Measurements from ENCODE around the gene IARS2. TPM values are rescaled to one million over a fixed set of nuclear protein-coding genes. Genes with fewer than 3 reads are reported as not detected.

Gene IARS2
- total RNA-seq, 1 experiment from 2014 or later, result 123 TPM

DNA sequence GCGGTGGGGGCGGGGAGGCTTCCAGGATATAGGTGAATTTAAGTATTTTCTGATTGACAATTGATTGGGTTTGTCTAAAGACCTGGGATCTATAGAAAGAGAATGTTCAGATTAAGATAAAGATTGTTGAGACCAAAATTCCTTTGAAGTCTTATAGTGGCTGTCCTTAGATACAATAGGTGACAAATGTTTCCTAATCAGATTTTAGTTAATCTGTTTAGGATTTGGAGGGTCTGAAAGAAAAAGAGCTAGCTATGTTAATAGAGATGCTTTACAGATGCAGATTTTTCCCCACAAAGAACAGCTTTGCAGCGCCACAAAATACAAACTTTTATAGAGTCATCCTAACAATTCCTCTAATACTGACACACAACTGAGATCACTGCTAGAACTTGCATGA is 33.1 kb upstream of the IARS2 start:
- intact Hi-C loops (cut with micrococcal nuclease; ENCODE audit: unreplicated experiment), result no loop called here

GRCh38 chr1:220062629-220063028 is 31.3 kb upstream of the IARS2 start:
- no peaks in the 10 kb centered on the region for H3K9me3 ChIP-seq
- Mint-ChIP-seq H3K27me3 (ENCODE audit: insufficient read depth, unreplicated experiment) (no peaks in the 10 kb centered on the region), H3K9me3 (ENCODE audit: unreplicated experiment) (no peaks in the 10 kb centered on the region), H3K27ac (ENCODE audit: unreplicated experiment) (no peak overlapping the region), H3K4me3 (ENCODE audit: unreplicated experiment) (no peak overlapping the region), H3K4me1 (ENCODE audit: low read depth, unreplicated experiment) (no peaks in the 10 kb centered on the region), H3K36me3 (ENCODE audit: insufficient read depth, unreplicated experiment) (peaks cover 5% of the 10 kb centered on the region)
- ChIA-PET CTCF (no interaction called here), POLR2A (no interaction called here)
- intact Hi-C loops (cut with micrococcal nuclease; ENCODE audit: unreplicated experiment), result no loop called here
- no TSS peak for BruUV-seq (replicated peaks)
- TF ChIP-seq, protein P1, sequence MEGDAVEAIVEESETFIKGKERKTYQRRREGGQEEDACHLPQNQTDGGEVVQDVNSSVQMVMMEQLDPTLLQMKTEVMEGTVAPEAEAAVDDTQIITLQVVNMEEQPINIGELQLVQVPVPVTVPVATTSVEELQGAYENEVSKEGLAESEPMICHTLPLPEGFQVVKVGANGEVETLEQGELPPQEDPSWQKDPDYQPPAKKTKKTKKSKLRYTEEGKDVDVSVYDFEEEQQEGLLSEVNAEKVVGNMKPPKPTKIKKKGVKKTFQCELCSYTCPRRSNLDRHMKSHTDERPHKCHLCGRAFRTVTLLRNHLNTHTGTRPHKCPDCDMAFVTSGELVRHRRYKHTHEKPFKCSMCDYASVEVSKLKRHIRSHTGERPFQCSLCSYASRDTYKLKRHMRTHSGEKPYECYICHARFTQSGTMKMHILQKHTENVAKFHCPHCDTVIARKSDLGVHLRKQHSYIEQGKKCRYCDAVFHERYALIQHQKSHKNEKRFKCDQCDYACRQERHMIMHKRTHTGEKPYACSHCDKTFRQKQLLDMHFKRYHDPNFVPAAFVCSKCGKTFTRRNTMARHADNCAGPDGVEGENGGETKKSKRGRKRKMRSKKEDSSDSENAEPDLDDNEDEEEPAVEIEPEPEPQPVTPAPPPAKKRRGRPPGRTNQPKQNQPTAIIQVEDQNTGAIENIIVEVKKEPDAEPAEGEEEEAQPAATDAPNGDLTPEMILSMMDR (IDR thresholded peaks at IDR 0.05; ENCODE audit: insufficient read depth in 1 of 2, low read depth in 1 of 2, low read length in 1 of 2, severe bottlenecking in 1 of 2, unreplicated experiment in 1 of 2), result no peak
- H3K27me3 ChIP-seq (replicated peaks; ENCODE audit: control insufficient read depth, insufficient read depth, low read length), result no peaks in the 10 kb centered on the region
- H3K4me3 ChIP-seq (ENCODE audit: low read depth, low read length), result no peak overlapping the region
- H3K36me3 ChIP-seq (ENCODE audit: control insufficient read depth, insufficient read depth, low read length), result no peaks in the 10 kb centered on the region
- H3K4me1 ChIP-seq, result no peaks in the 10 kb centered on the region
- no peak for DNase-seq

More for the DNA sequence above, 33.1 kb upstream of the IARS2 start:
- no peaks in the 10 kb centered on the region for H3K27me3 Mint-ChIP-seq (ENCODE audit: insufficient read depth, unreplicated experiment)
- TF ChIP-seq, protein P1 (IDR thresholded peaks at IDR 0.05; ENCODE audit: insufficient read depth in 1 of 2, low read depth in 1 of 2, low read length in 1 of 2, severe bottlenecking in 1 of 2, unreplicated experiment in 1 of 2), result no peak
- POLR2A ChIA-PET, result no interaction called here
- Histone ChIP-seq H3K27me3 (replicated peaks; ENCODE audit: control insufficient read depth, insufficient read depth, low read length) (no peaks in the 10 kb centered on the region), H3K4me3 (ENCODE audit: low read depth, low read length) (no peak overlapping the region), H3K4me1 (no peaks in the 10 kb centered on the region), H3K36me3 (ENCODE audit: control insufficient read depth, insufficient read depth, low read length) (no peaks in the 10 kb centered on the region), H3K9me3 (no peaks in the 10 kb centered on the region)
- BruUV-seq (replicated peaks), result no TSS peak
- no peak overlapping the region for H3K4me3 Mint-ChIP-seq (ENCODE audit: unreplicated experiment)
- no peak overlapping the region for H3K27ac Mint-ChIP-seq (ENCODE audit: unreplicated experiment)
- H3K9me3 Mint-ChIP-seq (ENCODE audit: unreplicated experiment), result no peaks in the 10 kb centered on the region
- H3K36me3 Mint-ChIP-seq (ENCODE audit: insufficient read depth, unreplicated experiment), result peaks cover 5% of the 10 kb centered on the region
- no peaks in the 10 kb centered on the region for H3K4me1 Mint-ChIP-seq (ENCODE audit: low read depth, unreplicated experiment)
- CTCF ChIA-PET, result no interaction called here
- no peak for DNase-seq

DNA sequence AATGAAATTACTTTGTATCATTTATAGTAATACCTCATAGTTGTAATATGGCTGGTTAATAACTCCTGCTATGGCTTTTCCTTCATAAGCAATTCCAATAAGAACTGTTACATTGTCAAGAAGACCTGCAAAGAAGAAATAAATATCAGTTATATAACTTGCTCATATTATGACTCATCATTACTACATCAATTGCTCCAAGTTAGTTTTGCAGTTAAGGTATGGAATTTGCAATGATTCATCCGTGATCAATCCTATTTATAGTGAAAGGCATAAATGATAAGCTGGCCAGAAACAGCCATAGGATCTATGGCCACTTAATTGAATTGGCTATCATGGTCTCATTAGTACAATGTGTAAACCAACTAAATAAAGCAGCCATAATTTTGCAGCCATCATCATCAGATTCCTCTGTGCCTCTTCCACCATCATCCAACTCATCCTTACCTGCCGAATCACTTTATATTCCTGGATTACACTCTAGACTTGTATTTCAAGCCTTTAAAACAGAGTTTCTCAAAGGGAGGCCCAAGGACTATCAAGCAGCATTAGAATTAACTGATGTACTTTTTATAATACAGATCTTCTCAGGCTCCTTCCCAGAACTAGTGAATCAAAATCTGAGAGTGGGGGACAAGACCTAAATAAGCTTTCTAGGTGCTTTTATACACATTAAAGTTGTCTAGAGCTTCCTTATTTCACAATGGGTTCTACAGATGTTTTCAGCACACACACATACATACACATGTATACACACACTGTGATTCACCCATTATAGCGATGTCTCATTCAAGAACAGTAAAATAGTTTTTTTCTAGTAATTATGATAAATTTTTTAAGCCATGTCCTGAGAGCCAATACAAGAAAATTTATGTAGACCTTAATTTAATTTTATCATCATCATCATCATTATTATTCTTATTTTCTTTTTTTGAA is 26.4 kb upstream of the IARS2 start:
- POLR2A ChIA-PET, result no interaction called here
- Mint-ChIP-seq H3K9me3 (ENCODE audit: unreplicated experiment) (no peaks in the 10 kb centered on the region), H3K4me3 (ENCODE audit: unreplicated experiment) (no peak overlapping the region), H3K27me3 (ENCODE audit: insufficient read depth, unreplicated experiment) (no peaks in the 10 kb centered on the region), H3K27ac (ENCODE audit: unreplicated experiment) (no peak overlapping the region), H3K36me3 (ENCODE audit: insufficient read depth, unreplicated experiment) (peaks cover 14% of the 10 kb centered on the region), H3K4me1 (ENCODE audit: low read depth, unreplicated experiment) (no peaks in the 10 kb centered on the region)
- H3K4me3 ChIP-seq (ENCODE audit: low read depth, low read length), result no peak overlapping the region
- TF ChIP-seq, protein P1 (IDR thresholded peaks at IDR 0.05; ENCODE audit: insufficient read depth in 1 of 2, low read depth in 1 of 2, low read length in 1 of 2, severe bottlenecking in 1 of 2, unreplicated experiment in 1 of 2), result no peak
- no TSS peak for BruUV-seq (replicated peaks)
- H3K36me3 ChIP-seq (ENCODE audit: control insufficient read depth, insufficient read depth, low read length), result no peaks in the 10 kb centered on the region
- DNase-seq, result no peak
- H3K4me1 ChIP-seq, result no peaks in the 10 kb centered on the region
- no peaks in the 10 kb centered on the region for H3K27me3 ChIP-seq (replicated peaks; ENCODE audit: control insufficient read depth, insufficient read depth, low read length)
- CTCF ChIA-PET, result no interaction called here
- intact Hi-C loops (cut with micrococcal nuclease; ENCODE audit: unreplicated experiment), result no loop called here
- H3K9me3 ChIP-seq, result no peaks in the 10 kb centered on the region

Measured in Caco-2 (cell line).